GM12873 (cell line): Measurements from ENCODE around the gene MAG.

ENCODE experiments used
- CTCF ChIP-seq: IDR thresholded peaks from 2 replicates; pipeline ENCODE4 v1.5.1; 2012; ENCODE audit warnings: low read depth, mild to moderate bottlenecking, moderate library complexity, low read length, control low read depth; ENCODE audit not compliant: insufficient read depth; ENCODE audit errors: missing control alignments

Gene MAG

GRCh38 chr19:35311901-35312665 lies 20.1 kb downstream of the MAG start:
- TF ChIP-seq CTCF, result no peak

- TF ChIP-seq CTCF, result no peak
Measured at GRCh38 chr19:35313587-35313986, 21.6 kb downstream of the MAG start.

- TF ChIP-seq CTCF, result no peak
Measured at GRCh38 chr19:35314031-35314430, 22.1 kb downstream of the MAG start.

GRCh38 chr19:35314858-35315470 lies 23.0 kb downstream of the MAG start:
- no peak for TF ChIP-seq CTCF

- no peak for TF ChIP-seq CTCF
Measured at GRCh38 chr19:35315883-35316282, 23.9 kb downstream of the MAG start.

- no peak for TF ChIP-seq CTCF
Measured at GRCh38 chr19:35316560-35316959, 24.6 kb downstream of the MAG start.

GRCh38 chr19:35317464-35318043 lies 25.6 kb downstream of the MAG start:
- TF ChIP-seq CTCF, result no peak
